Endothelial cell of umbilical vein (primary cell): ENCODE data around the gene PHACTR1. TPM values are rescaled to one million over a fixed set of nuclear protein-coding genes. Genes with fewer than 3 reads are reported as not detected.

ENCODE experiments used
- BruUV-seq: library from RNA; stranded (reverse); fragments of 400-500 nt; replicated peaks from 2 replicates; lab custom pipeline; 2021; lab: Mats Ljungman, UMichigan
- CTCF ChIA-PET: fragments of 300-600, 350-600 bp; sonication (Branson Sonifier 250); formaldehyde crosslinking; loops from one replicate; lab custom pipeline; 2021; ENCODE audit warnings: antibody characterized with exemption, inconsistent platforms; lab: Charles Lee
- POLR2A ChIA-PET: fragments of 300-600, 350-600 bp; sonication (Branson Sonifier 250); formaldehyde crosslinking; loops from one replicate; lab custom pipeline; 2021; ENCODE audit warnings: antibody characterized with exemption, inconsistent platforms; lab: Charles Lee
- DNase-seq: peaks from one replicate; pipeline ENCODE4 v3.0.0-alpha.2; 2011; ENCODE audit warnings: low read depth, low spot score
- FAIRE-seq: peaks from 2 replicates; lab custom pipeline; 2011; peaks lifted over from hg19 to GRCh38; lab: Jason Lieb, UNC
- H2AFZ ChIP-seq: 2 replicates; pipeline ENCODE4 v1.6.0; 2012; ENCODE audit warnings: low read depth, low read length, control low read depth, inconsistent platforms
- H3K27ac ChIP-seq: 2 replicates; pipeline ENCODE4 v1.5.1; 2011; ENCODE audit warnings: low read depth, mild to moderate bottlenecking, control low read depth, low read length, moderate library complexity; ENCODE audit not compliant: insufficient read depth
- H3K27me3 ChIP-seq, 2 experiments: 2 replicates each; pipeline versions ENCODE4 v1.6.0 to v1.6.1; 2011; ENCODE audit warnings: low read length in 2 of 2, mixed read lengths in 1 of 2; ENCODE audit not compliant: control insufficient read depth in 2 of 2, insufficient read depth in 2 of 2
- H3K36me3 ChIP-seq, 2 experiments: 2 replicates in 1 of 2; 3 replicates in 1 of 2; pipeline ENCODE4 v1.5.1; 2011; ENCODE audit warnings: low read length in 2 of 2, mild to moderate bottlenecking in 1 of 2, moderate library complexity in 1 of 2; ENCODE audit not compliant: control insufficient read depth in 2 of 2, insufficient read depth in 2 of 2; ENCODE audit errors: extremely low read depth in 1 of 2
- H3K4me1 ChIP-seq: 3 replicates; pipeline ENCODE4 v1.5.1; 2011; ENCODE audit warnings: mild to moderate bottlenecking, low read length; ENCODE audit not compliant: control insufficient read depth, insufficient read depth; ENCODE audit errors: extremely low read depth
- H3K4me2 ChIP-seq: 2 replicates; pipeline ENCODE4 v1.6.1; 2011; ENCODE audit warnings: low read length, control low read depth, mixed read lengths; ENCODE audit not compliant: insufficient read depth
- H3K4me3 ChIP-seq, 3 experiments: fragments of 200-600 bp in 1 of 3; sonication (generic), shearing (Covaris generic) in 1 of 3; replicated peaks in 1 of 3; 2 replicates each; pipeline ENCODE4 v1.5.1; 2011 to 2016; ENCODE audit warnings: control low read depth in 3 of 3, low read length in 3 of 3, mild to moderate bottlenecking in 2 of 3, inconsistent platforms in 1 of 3, low read depth in 1 of 3, moderate library complexity in 1 of 3; ENCODE audit not compliant: insufficient read depth in 1 of 3
- H3K79me2 ChIP-seq: 2 replicates; pipeline ENCODE4 v1.6.0; 2012; ENCODE audit warnings: low read length, inconsistent platforms; ENCODE audit not compliant: control insufficient read depth, insufficient read depth
- H3K9ac ChIP-seq: replicated peaks from 2 replicates; pipeline ENCODE3; 2011; ENCODE audit warnings: low read length, control low read depth; ENCODE audit not compliant: insufficient read depth; ENCODE audit errors: extremely low read depth
- H3K9me1 ChIP-seq: replicated peaks from 3 replicates; pipeline ENCODE4 v1.6.0; 2011; ENCODE audit warnings: mild to moderate bottlenecking, low read length; ENCODE audit not compliant: control insufficient read depth, insufficient read depth; ENCODE audit errors: extremely low read depth
- H3K9me3 ChIP-seq: replicated peaks from 2 replicates; pipeline ENCODE4 v1.5.1; 2012; ENCODE audit warnings: low read length, inconsistent platforms; ENCODE audit not compliant: control insufficient read depth, insufficient read depth
- H4K20me1 ChIP-seq: replicated peaks from 2 replicates; pipeline ENCODE3; 2011; ENCODE audit warnings: mild to moderate bottlenecking, low read length; ENCODE audit not compliant: control insufficient read depth, insufficient read depth; ENCODE audit errors: extremely low read depth
- EZH2 ChIP-seq: IDR thresholded peaks from 2 replicates; pipeline ENCODE4 v1.6.1; 2012; ENCODE audit warnings: borderline replicate concordance, low read depth, mild to moderate bottlenecking, moderate library complexity, low read length, inconsistent platforms; ENCODE audit not compliant: severe bottlenecking
- GATA2 ChIP-seq: IDR thresholded peaks from 2 replicates; pipeline ENCODE4 v1.7.0; 2011; ENCODE audit warnings: low read depth, mild to moderate bottlenecking, moderate library complexity, mixed read lengths, low read length; ENCODE audit not compliant: insufficient read length, insufficient read depth
- POLR2AphosphoS5 ChIP-seq: IDR thresholded peaks from 2 replicates; pipeline ENCODE4 v1.6.1; 2012; ENCODE audit warnings: low read depth, mild to moderate bottlenecking, control low read depth, low read length, moderate library complexity; ENCODE audit not compliant: insufficient read depth
- dilution Hi-C: fragments of 300-500 bp; cut with MboI; formaldehyde crosslinking; loops from one replicate; pipeline ENCODE4 v1.15.0; 2019; ENCODE audit warnings: low sequenced_read_pairs; ENCODE audit not compliant: extremely low pct_ligation_motif_present
- intact Hi-C: fragments of 100-400 bp; cut with micrococcal nuclease; formaldehyde crosslinking; loops from one replicate; pipeline ENCODE4 v1.10.0; 2022
- polyA plus RNA-seq, 4 experiments: library from polyadenylated mRNA; depleted of rRNA in 3 of 4; stranded (reverse) in 3 of 4; unstranded in 1 of 4; fragments of >200 nt; gene quantifications; 2 replicates each; pipeline versions ENCODE4 v1.2.1 to v1.2.3, GENCODE V29; 2011 to 2012; ENCODE audit warnings: missing spikeins in 1 of 4
- total RNA-seq: library from RNA; stranded (reverse); gene quantifications from 2 replicates; pipeline ENCODE4 v1.2.3, GENCODE V29; 2021
- TF ChIP-seq, protein P1 (sequence below): IDR thresholded peaks from 2 replicates; pipeline ENCODE4 v1.6.1; 2011; ENCODE audit not compliant: insufficient read depth, insufficient read length
- TF ChIP-seq, protein P2 (sequence below), 2 donors: IDR thresholded peaks; 1 replicate in 1 of 2; 2 replicates in 1 of 2; pipeline ENCODE4 v1.5.1; 2011; ENCODE audit warnings: low read length in 2 of 2, mild to moderate bottlenecking in 2 of 2, moderate library complexity in 2 of 2, control low read depth in 1 of 2, inconsistent platforms in 1 of 2, low read depth in 1 of 2; ENCODE audit not compliant: insufficient read depth in 1 of 2; ENCODE audit errors: extremely low read depth in 1 of 2

PHACTR1 gene
- total and polyA plus RNA-seq, 2 donors (not counting 3 experiments of a cell fraction or from before 2014, with no cell fraction given), result 2.4 to 23.2 TPM

DNA sequence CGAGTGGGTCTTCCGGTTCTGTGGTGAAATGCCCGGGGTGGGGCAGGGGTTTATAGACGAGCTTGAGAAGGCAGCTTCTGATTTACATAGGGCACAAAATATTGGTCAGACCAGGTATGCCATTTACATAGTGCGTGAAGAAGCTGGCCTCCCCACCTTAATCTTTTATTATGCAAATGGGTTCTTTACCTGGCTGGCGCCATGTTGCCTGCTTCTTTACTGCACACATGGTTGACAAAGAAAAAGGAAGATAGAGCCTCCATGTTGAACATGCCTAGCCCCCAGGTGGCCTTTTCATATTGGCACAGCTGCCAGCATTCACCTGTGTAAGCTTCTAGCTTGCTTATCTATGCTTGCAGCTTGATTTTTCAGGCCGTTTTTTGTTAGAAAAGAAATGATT, 276.2 kb downstream of the PHACTR1 start:
- ChIA-PET POLR2A (no interaction called here), CTCF (interaction anchor here (1.0 to 1.3 kb wide), 3 partner anchors 20 to 40 kb away, joined by 3 to 5 read pairs (median 3); no protein-coding TSS in a partner anchor)
- TF ChIP-seq, protein P1, sequence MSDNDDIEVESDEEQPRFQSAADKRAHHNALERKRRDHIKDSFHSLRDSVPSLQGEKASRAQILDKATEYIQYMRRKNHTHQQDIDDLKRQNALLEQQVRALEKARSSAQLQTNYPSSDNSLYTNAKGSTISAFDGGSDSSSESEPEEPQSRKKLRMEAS, result no peak
- TF ChIP-seq POLR2AphosphoS5 (no peak), EZH2 (no peak), GATA2 (no peak)
- TF ChIP-seq, protein P2, sequence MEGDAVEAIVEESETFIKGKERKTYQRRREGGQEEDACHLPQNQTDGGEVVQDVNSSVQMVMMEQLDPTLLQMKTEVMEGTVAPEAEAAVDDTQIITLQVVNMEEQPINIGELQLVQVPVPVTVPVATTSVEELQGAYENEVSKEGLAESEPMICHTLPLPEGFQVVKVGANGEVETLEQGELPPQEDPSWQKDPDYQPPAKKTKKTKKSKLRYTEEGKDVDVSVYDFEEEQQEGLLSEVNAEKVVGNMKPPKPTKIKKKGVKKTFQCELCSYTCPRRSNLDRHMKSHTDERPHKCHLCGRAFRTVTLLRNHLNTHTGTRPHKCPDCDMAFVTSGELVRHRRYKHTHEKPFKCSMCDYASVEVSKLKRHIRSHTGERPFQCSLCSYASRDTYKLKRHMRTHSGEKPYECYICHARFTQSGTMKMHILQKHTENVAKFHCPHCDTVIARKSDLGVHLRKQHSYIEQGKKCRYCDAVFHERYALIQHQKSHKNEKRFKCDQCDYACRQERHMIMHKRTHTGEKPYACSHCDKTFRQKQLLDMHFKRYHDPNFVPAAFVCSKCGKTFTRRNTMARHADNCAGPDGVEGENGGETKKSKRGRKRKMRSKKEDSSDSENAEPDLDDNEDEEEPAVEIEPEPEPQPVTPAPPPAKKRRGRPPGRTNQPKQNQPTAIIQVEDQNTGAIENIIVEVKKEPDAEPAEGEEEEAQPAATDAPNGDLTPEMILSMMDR (IDR thresholded peaks at IDR 0.05; ENCODE audit: extremely low read depth in 1 of 2, insufficient read depth in 1 of 2, low read depth in 1 of 2, low read length in 2 of 2), result no peak
- no TSS peak for BruUV-seq
- no peaks in the 10 kb centered on the region for H3K27me3 ChIP-seq
- intact Hi-C loops, result no loop called here
- dilution Hi-C loops, result no loop called here
- H3K4me2 ChIP-seq, result no peak overlapping the region
- no peaks in the 10 kb centered on the region for H3K79me2 ChIP-seq
- H3K9me3 ChIP-seq, result no peaks in the 10 kb centered on the region
- no peak overlapping the region for H3K9ac ChIP-seq
- no peaks in the 10 kb centered on the region for H4K20me1 ChIP-seq
- no peak overlapping the region for H3K4me3 ChIP-seq
- DNase-seq (no peak), FAIRE-seq (no peak)
- H2AFZ ChIP-seq, result no peak overlapping the region
- no peak overlapping the region for H3K27ac ChIP-seq
- no peaks in the 10 kb centered on the region for H3K9me1 ChIP-seq
- no peaks in the 10 kb centered on the region for H3K36me3 ChIP-seq
- no peaks in the 10 kb centered on the region for H3K4me1 ChIP-seq
